PC-3 (cell line): ENCODE results near the gene DDC. TPM values are rescaled to one million over a fixed set of nuclear protein-coding genes. Genes with fewer than 3 reads are reported as not detected.
"Not testable (repeated sequence)": the region's sequence is repeated elsewhere in the genome, so short reads cannot be mapped to it uniquely, and the experiment has no call there.

Experiments used
- ATAC-seq: fragments of 200-7000 bp; cut with Tn5 transposase; 2 replicates; pipeline ENCODE4 v1.9.1; 2020; ENCODE audit warnings: mild to moderate bottlenecking, moderate library complexity
- BruUV-seq: library from RNA; stranded (reverse); fragments of 400-500 nt; replicated peaks from 2 replicates; lab custom pipeline; 2021; lab: Mats Ljungman, UMichigan
- CTCF ChIA-PET: fragments of 300-600 bp; sonication (Branson Sonifier 250); formaldehyde crosslinking; loops from one replicate; lab custom pipeline; 2022; ENCODE audit warnings: antibody characterized with exemption; lab: Charles Lee
- POLR2A ChIA-PET: fragments of 300-600 bp; sonication (Branson Sonifier 250); formaldehyde crosslinking; loops from one replicate; lab custom pipeline; 2022; ENCODE audit warnings: antibody characterized with exemption; ENCODE audit not compliant: unreplicated experiment; lab: Charles Lee
- DNase-seq: peaks from one replicate; pipeline ENCODE4 v3.0.0-alpha.2; 2015
- H2AFZ ChIP-seq: fragments of 300-600 bp; sonication (generic); 2 replicates; pipeline ENCODE4 v1.6.0; 2016; ENCODE audit warnings: antibody characterized with exemption, low read length
- H3F3A ChIP-seq: fragments of 300-600 bp; sonication (generic); one replicate; pipeline ENCODE4 v1.6.0; 2017; ENCODE audit warnings: antibody characterized with exemption, low read length, control low read depth, mild to moderate bottlenecking; ENCODE audit not compliant: unreplicated experiment
- H3K27ac ChIP-seq: fragments of 300-600 bp; sonication (generic); 2 replicates; pipeline ENCODE4 v1.5.1; 2016; ENCODE audit warnings: mild to moderate bottlenecking, low read length
- H3K27me3 ChIP-seq: fragments of 300-600 bp; sonication (generic); 2 replicates; pipeline ENCODE4 v1.6.1; 2016; ENCODE audit warnings: low read length, mixed read lengths
- H3K36me3 ChIP-seq: fragments of 300-600 bp; sonication (generic); 2 replicates; pipeline ENCODE4 v1.6.1; 2016; ENCODE audit warnings: low read depth, mixed run types, low read length, mixed read lengths
- H3K4me1 ChIP-seq: fragments of 300-600 bp; sonication (generic); 2 replicates; pipeline ENCODE4 v1.5.1; 2016; ENCODE audit warnings: low read length; ENCODE audit not compliant: insufficient read depth
- H3K4me2 ChIP-seq: fragments of 300-600 bp; sonication (generic); 2 replicates; pipeline ENCODE4 v1.6.0; 2016; ENCODE audit warnings: low read length
- H3K4me3 ChIP-seq: fragments of 300-600 bp; sonication (generic); 2 replicates; pipeline ENCODE4 v1.5.1; 2016; ENCODE audit warnings: mild to moderate bottlenecking, low read length, mixed read lengths
- H3K79me2 ChIP-seq: fragments of 300-600 bp; sonication (generic); 2 replicates; pipeline ENCODE4 v1.6.1; 2017; ENCODE audit warnings: low read length, mixed read lengths
- H3K9ac ChIP-seq: fragments of 300-600 bp; sonication (generic); 2 replicates; pipeline ENCODE4 v1.6.0; 2016; ENCODE audit warnings: mild to moderate bottlenecking, low read length
- H3K9me2 ChIP-seq: fragments of 300-600 bp; sonication (generic); replicated peaks from 2 replicates; pipeline ENCODE4 v1.6.1; 2016; ENCODE audit warnings: mixed run types, low read length, mixed read lengths
- H3K9me3 ChIP-seq: fragments of 300-600 bp; sonication (generic); 2 replicates; pipeline ENCODE4 v1.6.1; 2016; ENCODE audit warnings: low read length, mixed read lengths
- H4K20me1 ChIP-seq: fragments of 300-600 bp; sonication (generic); 2 replicates; pipeline ENCODE4 v1.6.1; 2016; ENCODE audit warnings: low read length, mixed read lengths
- EZH2 ChIP-seq: fragments of 300-600 bp; sonication (generic); IDR thresholded peaks from one replicate; pipeline ENCODE4 v1.6.1; 2017; ENCODE audit warnings: antibody characterized with exemption, mild to moderate bottlenecking, low read length; ENCODE audit not compliant: unreplicated experiment
- EZH2phosphoT487 ChIP-seq: fragments of 300-600 bp; sonication (generic); IDR thresholded peaks from 2 replicates; pipeline ENCODE4 v1.6.1; 2018; ENCODE audit warnings: mild to moderate bottlenecking, antibody characterized with exemption, low read length, borderline replicate concordance
- intact Hi-C: fragments of 100-400 bp; cut with micrococcal nuclease; formaldehyde crosslinking; loops from 2 replicates; pipeline ENCODE4 v1.9.0; 2023
- total RNA-seq: library from RNA; depleted of rRNA; stranded (reverse); fragments of >200 nt; gene quantifications from 2 replicates; pipeline ENCODE4 v1.2.3, GENCODE V29; 2014
- TF ChIP-seq, protein P1 (sequence below): fragments of 300-600 bp; sonication (generic); conservative IDR thresholded peaks from 2 replicates; pipeline ENCODE4 v1.5.1; 2017; ENCODE audit warnings: antibody characterized with exemption, low read depth, mild to moderate bottlenecking, low read length

The DDC gene
- total RNA-seq, 1 experiment from 2014 or later: not detected

DNA sequence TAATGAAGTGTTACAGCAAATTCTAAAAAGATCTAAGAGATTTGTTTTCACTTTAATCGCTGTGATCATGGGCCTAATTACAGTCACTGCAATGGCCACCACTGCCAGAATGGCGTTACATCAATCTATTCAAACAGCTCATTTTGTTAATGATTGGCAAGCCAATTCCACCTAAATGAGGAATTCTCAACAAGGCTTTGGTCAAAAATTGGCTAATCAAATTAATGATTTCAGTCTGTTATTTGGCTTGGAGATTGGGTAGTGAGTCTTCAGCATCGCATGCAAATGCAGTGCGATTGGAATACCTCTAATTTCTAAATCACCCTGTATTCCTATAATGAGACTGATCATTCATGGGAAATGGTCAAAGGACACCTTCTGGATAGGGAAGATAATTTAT is 17.1 kb upstream of the DDC start:
- H3K36me3 ChIP-seq, H3K4me2 ChIP-seq, H3K9ac ChIP-seq, ATAC-seq, H3K4me1 ChIP-seq, POLR2A ChIA-PET, H3K27ac ChIP-seq, H3K79me2 ChIP-seq, H3K9me3 ChIP-seq, H2AFZ ChIP-seq, DNase-seq, intact Hi-C loops, H3K27me3 ChIP-seq, BruUV-seq, H4K20me1 ChIP-seq, H3K9me2 ChIP-seq, H3F3A ChIP-seq, CTCF ChIA-PET, H3K4me3 ChIP-seq: not testable (repeated sequence)

DNA sequence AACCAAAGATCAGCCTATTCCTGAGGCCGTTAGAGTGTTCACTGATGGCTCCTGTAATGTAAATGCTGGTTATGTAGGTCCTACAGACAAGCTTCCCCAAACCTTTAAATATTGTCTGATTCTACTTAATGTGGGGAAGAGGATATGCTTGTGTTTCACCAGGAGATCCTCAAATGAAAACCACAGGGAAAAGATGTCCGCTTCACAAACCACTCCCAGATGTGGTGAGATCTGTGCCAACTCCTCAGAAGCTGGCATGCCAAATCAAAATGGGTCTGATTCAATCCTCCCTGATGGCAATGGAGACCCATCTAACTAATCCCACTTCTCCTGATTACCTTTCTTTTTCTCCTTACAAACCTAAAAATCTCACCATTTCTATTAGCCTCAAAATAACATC is 15.5 kb upstream of the DDC start:
- H3F3A ChIP-seq, H3K79me2 ChIP-seq, POLR2A ChIA-PET, H3K9me3 ChIP-seq, BruUV-seq, ATAC-seq, H3K27me3 ChIP-seq, intact Hi-C loops, CTCF ChIA-PET, DNase-seq, H3K9me2 ChIP-seq, H3K4me2 ChIP-seq, H3K4me3 ChIP-seq, H3K9ac ChIP-seq, H2AFZ ChIP-seq, H4K20me1 ChIP-seq, H3K27ac ChIP-seq, H3K36me3 ChIP-seq, H3K4me1 ChIP-seq: not testable (repeated sequence)

DNA sequence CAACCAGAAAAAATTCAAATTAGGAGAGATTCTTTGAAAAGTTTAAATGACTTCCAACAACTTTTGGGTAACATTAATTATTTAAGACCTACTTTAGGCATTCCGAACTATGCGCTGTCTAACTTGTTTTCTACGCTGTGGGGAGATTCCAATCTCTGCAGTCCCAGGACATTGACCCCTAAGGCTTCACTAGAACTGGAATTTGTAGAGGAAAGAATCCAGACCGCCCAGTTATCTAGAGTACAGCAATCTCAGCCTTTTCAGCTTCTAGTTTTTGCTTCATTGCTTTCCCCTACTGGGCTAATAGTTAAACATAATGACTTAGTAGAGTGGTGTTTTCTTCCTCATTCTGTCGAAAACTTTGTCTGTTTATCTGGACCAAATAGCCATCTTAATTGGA is 14.9 kb upstream of the DDC start:
- no TSS peak for BruUV-seq
- H2AFZ ChIP-seq: no peak overlapping the region
- ATAC-seq: no peak
- no peak for TF ChIP-seq EZH2phosphoT487
- TF ChIP-seq EZH2: no peak
- TF ChIP-seq, protein P1, sequence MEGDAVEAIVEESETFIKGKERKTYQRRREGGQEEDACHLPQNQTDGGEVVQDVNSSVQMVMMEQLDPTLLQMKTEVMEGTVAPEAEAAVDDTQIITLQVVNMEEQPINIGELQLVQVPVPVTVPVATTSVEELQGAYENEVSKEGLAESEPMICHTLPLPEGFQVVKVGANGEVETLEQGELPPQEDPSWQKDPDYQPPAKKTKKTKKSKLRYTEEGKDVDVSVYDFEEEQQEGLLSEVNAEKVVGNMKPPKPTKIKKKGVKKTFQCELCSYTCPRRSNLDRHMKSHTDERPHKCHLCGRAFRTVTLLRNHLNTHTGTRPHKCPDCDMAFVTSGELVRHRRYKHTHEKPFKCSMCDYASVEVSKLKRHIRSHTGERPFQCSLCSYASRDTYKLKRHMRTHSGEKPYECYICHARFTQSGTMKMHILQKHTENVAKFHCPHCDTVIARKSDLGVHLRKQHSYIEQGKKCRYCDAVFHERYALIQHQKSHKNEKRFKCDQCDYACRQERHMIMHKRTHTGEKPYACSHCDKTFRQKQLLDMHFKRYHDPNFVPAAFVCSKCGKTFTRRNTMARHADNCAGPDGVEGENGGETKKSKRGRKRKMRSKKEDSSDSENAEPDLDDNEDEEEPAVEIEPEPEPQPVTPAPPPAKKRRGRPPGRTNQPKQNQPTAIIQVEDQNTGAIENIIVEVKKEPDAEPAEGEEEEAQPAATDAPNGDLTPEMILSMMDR: no peak
- CTCF ChIA-PET: no interaction called here
- no peak overlapping the region for H3K4me3 ChIP-seq
- no peak overlapping the region for H3K9ac ChIP-seq
- H3K9me2 ChIP-seq: no peaks in the 10 kb centered on the region
- intact Hi-C loops: no loop called here
- POLR2A ChIA-PET: no interaction called here
- no peaks in the 10 kb centered on the region for H3K79me2 ChIP-seq
- no peak overlapping the region for H3K4me2 ChIP-seq
- H4K20me1 ChIP-seq: no peaks in the 10 kb centered on the region
- no peaks in the 10 kb centered on the region for H3K4me1 ChIP-seq
- H3K27ac ChIP-seq: no peak overlapping the region
- 0 out of 2 replicates have a peak, but pooled peaks cover 5% of the 10 kb centered on the region for H3K27me3 ChIP-seq
- H3K9me3 ChIP-seq: 0 out of 2 replicates have a peak, but pooled peaks cover 5% of the 10 kb centered on the region
- H3K36me3 ChIP-seq: no peaks in the 10 kb centered on the region
- DNase-seq: no peak
- no peaks in the 10 kb centered on the region for H3F3A ChIP-seq

DNA sequence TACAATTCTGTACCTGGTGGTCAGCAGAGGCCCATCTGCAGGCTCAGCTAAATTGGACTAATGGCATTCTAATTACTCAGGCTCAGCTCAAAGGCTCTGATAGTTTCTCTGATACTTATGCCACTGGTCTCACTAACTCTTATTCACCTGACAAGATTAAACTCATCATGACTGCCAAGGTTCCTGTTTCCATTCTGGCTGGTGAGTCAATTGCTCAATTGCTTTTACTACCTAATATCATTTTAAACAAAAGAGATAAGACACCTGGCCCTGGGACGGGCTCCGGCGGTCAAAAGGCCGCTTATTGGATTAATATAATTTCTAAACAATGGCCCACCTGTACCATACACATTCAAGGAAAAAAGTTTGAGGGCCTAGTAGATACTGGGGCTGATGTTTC is 12.9 kb upstream of the DDC start:
- H3K27me3 ChIP-seq, DNase-seq, H3K9me2 ChIP-seq, H3K27ac ChIP-seq, POLR2A ChIA-PET, H2AFZ ChIP-seq, H4K20me1 ChIP-seq, H3K36me3 ChIP-seq, H3K79me2 ChIP-seq, ATAC-seq, H3K4me2 ChIP-seq, H3K9me3 ChIP-seq, H3K9ac ChIP-seq, intact Hi-C loops, H3K4me3 ChIP-seq, H3K4me1 ChIP-seq, BruUV-seq, H3F3A ChIP-seq: not testable (repeated sequence)
- CTCF ChIA-PET: interaction anchor here (0.6 kb wide), 1 partner anchor 60 kb away, joined by 3 read pairs; no protein-coding TSS in a partner anchor
